Measurements from ENCODE around the gene APOBEC3H. TPM values are rescaled to one million over a fixed set of nuclear protein-coding genes. Genes with fewer than 3 reads are reported as not detected.

Gene APOBEC3H
- total RNA-seq, 1 experiment from 2014 or later = not detected

DNA sequence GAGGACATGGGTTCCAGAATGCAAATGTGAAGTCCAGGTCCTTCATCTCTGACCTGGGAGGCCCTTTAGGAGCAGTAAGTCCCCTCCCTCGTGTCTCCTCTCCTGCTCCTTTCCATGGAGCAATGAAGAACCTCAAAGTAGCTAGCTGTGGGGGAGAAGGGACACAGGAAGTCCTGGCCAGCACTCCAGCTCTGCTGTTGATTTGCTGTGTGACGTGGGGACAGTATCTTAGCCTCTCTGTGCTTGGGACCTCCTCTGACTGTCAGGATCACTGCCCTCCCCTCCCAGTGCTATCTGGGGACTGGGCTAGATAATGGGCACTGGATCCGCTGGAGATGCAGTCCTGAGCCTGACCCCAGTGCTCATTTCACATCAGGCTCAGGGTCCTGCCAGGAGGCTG, 1.1 kb upstream of the APOBEC3H start:
- BruUV-seq (replicated peaks) = no TSS peak
- H3K27ac ChIP-seq (ENCODE audit: low read length) = no peak overlapping the region
- H3K27me3 ChIP-seq (ENCODE audit: control insufficient read depth, insufficient read depth, low read length) = no peaks in the 10 kb centered on the region
- no peaks in the 10 kb centered on the region for H3K36me3 ChIP-seq (ENCODE audit: control insufficient read depth, insufficient read depth, low read length)
- H3K4me1 ChIP-seq (ENCODE audit: control insufficient read depth, insufficient read depth, low read length) = no peaks in the 10 kb centered on the region
- DNase-seq (ENCODE audit: low read depth, low spot score) (no peak), ATAC-seq (no peak)
- ChIA-PET CTCF (no interaction called here), POLR2A (no interaction called here)
- no peak overlapping the region for H3K4me3 ChIP-seq (ENCODE audit: low read depth in 2 of 2, low read length in 2 of 2)
- H3K9me3 ChIP-seq (ENCODE audit: control insufficient read depth, insufficient read depth, low read depth, low read length) = no peaks in the 10 kb centered on the region
- in situ Hi-C loops (cut with HindIII; ENCODE audit: low pct_unique_long_range_greater_than_20kb, low sequenced_read_pairs) (no loop called here), intact Hi-C loops (cut with micrococcal nuclease; ENCODE audit: unreplicated experiment) (no loop called here)
- TF ChIP-seq, protein P1, sequence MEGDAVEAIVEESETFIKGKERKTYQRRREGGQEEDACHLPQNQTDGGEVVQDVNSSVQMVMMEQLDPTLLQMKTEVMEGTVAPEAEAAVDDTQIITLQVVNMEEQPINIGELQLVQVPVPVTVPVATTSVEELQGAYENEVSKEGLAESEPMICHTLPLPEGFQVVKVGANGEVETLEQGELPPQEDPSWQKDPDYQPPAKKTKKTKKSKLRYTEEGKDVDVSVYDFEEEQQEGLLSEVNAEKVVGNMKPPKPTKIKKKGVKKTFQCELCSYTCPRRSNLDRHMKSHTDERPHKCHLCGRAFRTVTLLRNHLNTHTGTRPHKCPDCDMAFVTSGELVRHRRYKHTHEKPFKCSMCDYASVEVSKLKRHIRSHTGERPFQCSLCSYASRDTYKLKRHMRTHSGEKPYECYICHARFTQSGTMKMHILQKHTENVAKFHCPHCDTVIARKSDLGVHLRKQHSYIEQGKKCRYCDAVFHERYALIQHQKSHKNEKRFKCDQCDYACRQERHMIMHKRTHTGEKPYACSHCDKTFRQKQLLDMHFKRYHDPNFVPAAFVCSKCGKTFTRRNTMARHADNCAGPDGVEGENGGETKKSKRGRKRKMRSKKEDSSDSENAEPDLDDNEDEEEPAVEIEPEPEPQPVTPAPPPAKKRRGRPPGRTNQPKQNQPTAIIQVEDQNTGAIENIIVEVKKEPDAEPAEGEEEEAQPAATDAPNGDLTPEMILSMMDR (IDR thresholded peaks at IDR 0.05) = no peak
- TF ChIP-seq REST (IDR thresholded peaks at IDR 0.05; ENCODE audit: insufficient read depth in 1 of 2, low read depth in 2 of 2, low read length in 1 of 2) (no peak), POLR2AphosphoS5 (IDR thresholded peaks at IDR 0.05; ENCODE audit: low read depth, low read length) (no peak), SIN3A (IDR thresholded peaks at IDR 0.05; ENCODE audit: borderline replicate concordance, insufficient read depth, low read depth, low read length) (no peak), TCF7L2 (IDR thresholded peaks at IDR 0.05; ENCODE audit: low read depth, low read length) (no peak)

- ATAC-seq (no peak; the same call in 1 of the 2 replicates), DNase-seq (ENCODE audit: low read depth, low spot score) (no peak)
- POLR2A ChIA-PET = no interaction called here
- in situ Hi-C loops (cut with HindIII; ENCODE audit: low pct_unique_long_range_greater_than_20kb, low sequenced_read_pairs) = no loop called here
- Histone ChIP-seq H3K4me3 (ENCODE audit: low read depth in 2 of 2, low read length in 2 of 2) (no peak overlapping the region), H3K4me1 (ENCODE audit: control insufficient read depth, insufficient read depth, low read length) (no peaks in the 10 kb centered on the region), H3K36me3 (ENCODE audit: control insufficient read depth, insufficient read depth, low read length) (no peaks in the 10 kb centered on the region), H3K27me3 (ENCODE audit: control insufficient read depth, insufficient read depth, low read length) (no peaks in the 10 kb centered on the region), H3K9me3 (ENCODE audit: control insufficient read depth, insufficient read depth, low read depth, low read length) (no peaks in the 10 kb centered on the region), H3K27ac (ENCODE audit: low read length) (no peak overlapping the region)
- CTCF ChIA-PET = no interaction called here
- no TSS peak for BruUV-seq (replicated peaks)
- intact Hi-C loops (cut with micrococcal nuclease; ENCODE audit: unreplicated experiment) = no loop called here
- TF ChIP-seq POLR2AphosphoS5 (IDR thresholded peaks at IDR 0.05; ENCODE audit: low read depth, low read length) (no peak), TCF7L2 (IDR thresholded peaks at IDR 0.05; ENCODE audit: low read depth, low read length) (no peak), SIN3A (IDR thresholded peaks at IDR 0.05; ENCODE audit: borderline replicate concordance, insufficient read depth, low read depth, low read length) (no peak), REST (IDR thresholded peaks at IDR 0.05; ENCODE audit: insufficient read depth in 1 of 2, low read depth in 2 of 2, low read length in 1 of 2) (no peak)
- TF ChIP-seq, protein P1 (IDR thresholded peaks at IDR 0.05) = no peak
Measured at GRCh38 chr22:39098026-39098425, 982 bp downstream of the APOBEC3H start.

All from Panc1 (cell line).